Gastroesophageal sphincter (tissue), 3 donors: ENCODE results near the gene CERKL.

Experiments
- EP300 ChIP-seq: sonication (generic); formaldehyde crosslinking; IDR thresholded peaks from one replicate; pipeline ENCODE4 v1.6.1; 2017; ENCODE audit warnings: antibody characterized with exemption, mild to moderate bottlenecking
- POLR2A ChIP-seq, 2 donors: fragments of 450-650 bp; IDR thresholded peaks; one replicate each; pipeline ENCODE4 v1.6.1; 2017; ENCODE audit warnings: antibody characterized with exemption in 2 of 2, mild to moderate bottlenecking in 2 of 2, moderate library complexity in 1 of 2
- TF ChIP-seq, protein P1 (sequence below), 4 experiments: fragments of 200-600 bp in 2 of 4; fragments of 450-650 bp in 2 of 4; sonication (generic) in 1 of 4; IDR thresholded peaks; one replicate each; pipeline ENCODE4 v1.5.1; 2017 to 2019; ENCODE audit warnings: antibody characterized with exemption in 4 of 4, mild to moderate bottlenecking in 2 of 4, moderate library complexity in 2 of 4

DNA sequence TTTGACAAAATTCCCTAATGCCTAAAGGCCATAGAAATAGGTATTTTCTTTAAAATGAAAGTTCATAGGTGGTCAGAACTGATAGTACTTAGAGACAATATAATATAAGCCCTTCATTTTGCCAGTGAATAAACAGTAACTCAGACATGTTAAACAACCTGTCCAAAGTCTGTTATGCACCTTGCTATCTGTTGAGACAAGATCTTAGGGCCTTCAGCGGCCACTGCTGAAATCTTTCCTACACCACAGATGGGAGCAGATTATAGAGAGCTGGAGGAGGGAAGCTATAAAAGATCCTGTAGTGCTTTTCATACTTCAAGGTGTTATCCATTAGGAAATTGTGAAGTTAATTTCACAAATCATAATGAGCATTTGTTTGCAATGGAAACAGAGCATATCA lies 13.8 kb downstream of the CERKL start:
- no peak for TF ChIP-seq EP300
- TF ChIP-seq, protein P1, sequence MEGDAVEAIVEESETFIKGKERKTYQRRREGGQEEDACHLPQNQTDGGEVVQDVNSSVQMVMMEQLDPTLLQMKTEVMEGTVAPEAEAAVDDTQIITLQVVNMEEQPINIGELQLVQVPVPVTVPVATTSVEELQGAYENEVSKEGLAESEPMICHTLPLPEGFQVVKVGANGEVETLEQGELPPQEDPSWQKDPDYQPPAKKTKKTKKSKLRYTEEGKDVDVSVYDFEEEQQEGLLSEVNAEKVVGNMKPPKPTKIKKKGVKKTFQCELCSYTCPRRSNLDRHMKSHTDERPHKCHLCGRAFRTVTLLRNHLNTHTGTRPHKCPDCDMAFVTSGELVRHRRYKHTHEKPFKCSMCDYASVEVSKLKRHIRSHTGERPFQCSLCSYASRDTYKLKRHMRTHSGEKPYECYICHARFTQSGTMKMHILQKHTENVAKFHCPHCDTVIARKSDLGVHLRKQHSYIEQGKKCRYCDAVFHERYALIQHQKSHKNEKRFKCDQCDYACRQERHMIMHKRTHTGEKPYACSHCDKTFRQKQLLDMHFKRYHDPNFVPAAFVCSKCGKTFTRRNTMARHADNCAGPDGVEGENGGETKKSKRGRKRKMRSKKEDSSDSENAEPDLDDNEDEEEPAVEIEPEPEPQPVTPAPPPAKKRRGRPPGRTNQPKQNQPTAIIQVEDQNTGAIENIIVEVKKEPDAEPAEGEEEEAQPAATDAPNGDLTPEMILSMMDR (IDR thresholded peaks at IDR 0.05), result no peak
- no peak for TF ChIP-seq POLR2A (IDR thresholded peaks at IDR 0.05)
